ENCODE measurements around the gene TALDO1. TPM values are rescaled to one million over a fixed set of nuclear protein-coding genes. Genes with fewer than 3 reads are reported as not detected.

TALDO1 gene
- total RNA-seq, 1 experiment from 2014 or later, result 314 TPM

DNA sequence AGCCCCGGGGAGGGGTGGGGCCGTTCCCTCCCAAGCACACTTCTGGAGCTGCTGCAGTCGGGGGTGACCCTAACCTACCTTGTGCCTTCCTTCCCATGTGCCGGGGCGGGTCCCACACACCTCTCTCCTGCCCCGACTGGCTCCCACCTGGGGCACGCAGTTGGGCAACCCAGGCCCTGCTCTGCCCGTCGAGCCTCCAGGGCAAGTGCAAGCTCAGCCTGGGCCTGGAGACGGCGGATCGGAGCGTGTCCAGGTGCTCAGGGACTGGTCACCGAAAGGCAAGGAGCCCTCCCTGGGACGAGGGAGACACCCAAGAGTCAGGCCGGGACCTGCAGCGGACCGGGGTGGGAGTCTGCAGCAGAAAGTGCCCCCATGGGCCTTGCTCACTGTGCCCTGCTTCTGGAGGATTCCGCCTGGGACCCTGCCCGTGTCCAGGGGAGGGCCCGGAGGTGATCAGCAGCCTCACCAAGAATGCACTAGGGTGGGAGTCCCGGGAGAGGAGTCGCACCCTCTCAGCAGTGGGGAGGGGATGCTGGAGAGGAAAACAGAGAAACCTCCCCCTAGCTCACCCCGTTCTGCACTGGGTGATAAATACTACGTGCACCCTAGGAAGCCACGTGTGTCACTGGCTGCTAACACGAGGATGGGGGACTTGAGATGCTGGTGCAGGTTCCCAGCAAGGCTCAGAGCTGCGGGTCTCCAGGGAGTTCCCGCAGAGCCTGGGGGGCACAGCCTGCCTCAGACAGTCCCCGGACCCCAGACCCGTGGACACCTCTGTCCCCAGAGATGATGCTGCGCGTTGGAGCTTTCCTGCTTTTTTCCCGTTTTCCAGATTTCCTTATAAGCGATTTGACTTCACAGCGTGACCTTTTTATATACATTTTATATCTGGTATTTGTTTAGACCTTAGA is 35.3 kb downstream of the TALDO1 start:
- ATAC-seq (no peak), DNase-seq (ENCODE audit: low spot score) (no peak)
- Mint-ChIP-seq H3K4me1 (peaks cover 28% of the 10 kb centered on the region), H3K36me3 (peaks cover 12% of the 10 kb centered on the region), H3K4me3 (peak overlapping the region; percentile 52), H3K9me3 (no peaks in the 10 kb centered on the region), H3K27ac (peak overlapping the region; percentile 68; the same call in 1 of the 2 replicates), H3K27me3 (ENCODE audit: low read depth) (no peaks in the 10 kb centered on the region)
- TF ChIP-seq FOXP1 (CRISPR knock-in tag; IDR thresholded peaks at IDR 0.05; ENCODE audit: borderline replicate concordance) (peak; percentile 30; the same call in 1 of the 2 replicates), ARID4B (CRISPR knock-in tag; IDR thresholded peaks at IDR 0.05; ENCODE audit: borderline replicate concordance) (no peak)
- ChIA-PET CTCF (interaction anchor here (0.6 to 3.3 kb wide), 23 partner anchors 10 to 229 kb away, joined by 3 to 13 read pairs (median 3); partner anchors contain the start of genes RPLP2, SLC25A22 and TMEM80), POLR2A (interaction anchor here (1.1 to 1.7 kb wide), 2 partner anchors 11 to 14 kb away, joined by 5 to 8 read pairs; no protein-coding TSS in a partner anchor)

- H3K36me3 Mint-ChIP-seq, result peaks cover 12% of the 10 kb centered on the region
- TF ChIP-seq ZNF263 (CRISPR knock-in tag; IDR thresholded peaks at IDR 0.05; ENCODE audit: low read depth), result no peak
- peak; percentile 78 for TF ChIP-seq ETV6 (CRISPR knock-in tag; IDR thresholded peaks at IDR 0.05)
- TF ChIP-seq, protein P1, sequence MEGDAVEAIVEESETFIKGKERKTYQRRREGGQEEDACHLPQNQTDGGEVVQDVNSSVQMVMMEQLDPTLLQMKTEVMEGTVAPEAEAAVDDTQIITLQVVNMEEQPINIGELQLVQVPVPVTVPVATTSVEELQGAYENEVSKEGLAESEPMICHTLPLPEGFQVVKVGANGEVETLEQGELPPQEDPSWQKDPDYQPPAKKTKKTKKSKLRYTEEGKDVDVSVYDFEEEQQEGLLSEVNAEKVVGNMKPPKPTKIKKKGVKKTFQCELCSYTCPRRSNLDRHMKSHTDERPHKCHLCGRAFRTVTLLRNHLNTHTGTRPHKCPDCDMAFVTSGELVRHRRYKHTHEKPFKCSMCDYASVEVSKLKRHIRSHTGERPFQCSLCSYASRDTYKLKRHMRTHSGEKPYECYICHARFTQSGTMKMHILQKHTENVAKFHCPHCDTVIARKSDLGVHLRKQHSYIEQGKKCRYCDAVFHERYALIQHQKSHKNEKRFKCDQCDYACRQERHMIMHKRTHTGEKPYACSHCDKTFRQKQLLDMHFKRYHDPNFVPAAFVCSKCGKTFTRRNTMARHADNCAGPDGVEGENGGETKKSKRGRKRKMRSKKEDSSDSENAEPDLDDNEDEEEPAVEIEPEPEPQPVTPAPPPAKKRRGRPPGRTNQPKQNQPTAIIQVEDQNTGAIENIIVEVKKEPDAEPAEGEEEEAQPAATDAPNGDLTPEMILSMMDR (IDR thresholded peaks at IDR 0.05), result peak; percentile 57
- no peak for TF ChIP-seq NFE2L1 (CRISPR knock-in tag; IDR thresholded peaks at IDR 0.05)
- TF ChIP-seq SP1 (CRISPR knock-in tag; conservative IDR thresholded peaks at IDR 0.05), result peak; percentile 73
- TF ChIP-seq MAX (CRISPR knock-in tag; IDR thresholded peaks at IDR 0.05), result peak; percentile 78
- TF ChIP-seq SMAD3 (CRISPR knock-in tag; IDR thresholded peaks at IDR 0.05; ENCODE audit: borderline replicate concordance), result 0 out of 2 replicates have a peak, but pooled peaks have one; percentile 16
- peak; percentile 73 for TF ChIP-seq ZNF423 (CRISPR knock-in tag; IDR thresholded peaks at IDR 0.05)
- TF ChIP-seq USF2 (CRISPR knock-in tag; IDR thresholded peaks at IDR 0.05), result peak; percentile 28; the same call in 1 of the 2 replicates
- POLR2A ChIA-PET, result interaction anchor here (0.7 to 1.7 kb wide), 3 partner anchors 9 to 138 kb away, joined by 3 to 8 read pairs (median 5); no protein-coding TSS in a partner anchor
- H3K4me3 Mint-ChIP-seq, result peak overlapping the region; percentile 52
- H3K4me1 Mint-ChIP-seq, result peaks cover 28% of the 10 kb centered on the region
- no peaks in the 10 kb centered on the region for H3K9me3 Mint-ChIP-seq
- peak overlapping the region; percentile 97 for H3K27ac Mint-ChIP-seq
- CTCF ChIA-PET, result interaction anchor here (0.6 to 3.3 kb wide), 26 partner anchors 11 to 277 kb away, joined by 3 to 13 read pairs (median 4); partner anchors contain the start of genes RPLP2, SLC25A22, TALDO1 and TMEM80
- H3K27me3 Mint-ChIP-seq (ENCODE audit: low read depth), result no peaks in the 10 kb centered on the region
- ATAC-seq (peak; percentile 94), DNase-seq (ENCODE audit: low spot score) (peak; percentile 97)
Observed at GRCh38 chr11:783581-784015, 36.3 kb downstream of the TALDO1 start.

All from WTC11 (cell line).